Vagina (tissue), 2 donors: ENCODE results near the gene CALN1.

Experiments used
- POLR2A ChIP-seq, 2 donors: fragments of 450-650 bp; IDR thresholded peaks; one replicate each; pipeline ENCODE4 v1.6.1; 2017; ENCODE audit warnings: antibody characterized with exemption in 2 of 2, mild to moderate bottlenecking in 2 of 2, moderate library complexity in 2 of 2
- TF ChIP-seq, protein P1 (sequence below), 3 experiments: fragments of 450-650 bp in 2 of 3; fragments of 200-600 bp in 1 of 3; sonication (generic) in 1 of 3; IDR thresholded peaks; one replicate each; pipeline ENCODE4 v1.5.1; 2017 to 2019; ENCODE audit warnings: antibody characterized with exemption in 3 of 3, mild to moderate bottlenecking in 2 of 3, moderate library complexity in 2 of 3

DNA sequence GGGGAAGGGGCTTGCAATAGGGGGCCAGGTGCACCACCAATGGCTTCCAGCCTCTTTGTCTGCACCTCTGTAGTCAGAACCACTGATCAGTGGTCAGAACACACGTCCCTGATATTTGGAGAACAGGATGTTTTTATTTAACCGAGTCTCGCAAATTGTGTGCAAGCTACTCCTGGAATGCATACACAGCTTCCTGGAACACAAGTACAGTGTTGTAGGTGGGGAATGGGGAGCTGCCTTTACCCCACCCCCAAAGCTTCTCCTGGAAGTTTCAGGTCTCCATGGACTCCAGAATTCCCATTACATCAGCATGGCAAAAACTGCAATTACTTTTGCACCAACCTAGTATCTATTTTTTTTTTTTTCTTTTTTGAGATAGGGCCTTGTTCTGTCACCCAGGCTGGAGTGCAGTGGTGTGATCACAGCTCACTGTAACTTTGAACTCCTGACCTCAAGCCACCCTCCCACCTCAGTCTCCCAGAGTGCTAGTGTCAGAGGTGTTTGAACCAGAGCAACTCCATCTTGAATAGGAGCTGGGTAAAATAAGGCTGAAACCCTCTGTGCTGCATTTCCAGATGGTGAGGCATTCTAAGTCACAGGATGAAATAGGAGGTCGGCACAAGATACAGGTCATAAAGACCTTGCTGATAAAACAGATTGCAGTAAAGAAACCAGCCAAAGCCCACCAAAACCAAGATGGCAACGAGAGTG lies 374.0 kb downstream of the CALN1 start:
- TF ChIP-seq, protein P1, sequence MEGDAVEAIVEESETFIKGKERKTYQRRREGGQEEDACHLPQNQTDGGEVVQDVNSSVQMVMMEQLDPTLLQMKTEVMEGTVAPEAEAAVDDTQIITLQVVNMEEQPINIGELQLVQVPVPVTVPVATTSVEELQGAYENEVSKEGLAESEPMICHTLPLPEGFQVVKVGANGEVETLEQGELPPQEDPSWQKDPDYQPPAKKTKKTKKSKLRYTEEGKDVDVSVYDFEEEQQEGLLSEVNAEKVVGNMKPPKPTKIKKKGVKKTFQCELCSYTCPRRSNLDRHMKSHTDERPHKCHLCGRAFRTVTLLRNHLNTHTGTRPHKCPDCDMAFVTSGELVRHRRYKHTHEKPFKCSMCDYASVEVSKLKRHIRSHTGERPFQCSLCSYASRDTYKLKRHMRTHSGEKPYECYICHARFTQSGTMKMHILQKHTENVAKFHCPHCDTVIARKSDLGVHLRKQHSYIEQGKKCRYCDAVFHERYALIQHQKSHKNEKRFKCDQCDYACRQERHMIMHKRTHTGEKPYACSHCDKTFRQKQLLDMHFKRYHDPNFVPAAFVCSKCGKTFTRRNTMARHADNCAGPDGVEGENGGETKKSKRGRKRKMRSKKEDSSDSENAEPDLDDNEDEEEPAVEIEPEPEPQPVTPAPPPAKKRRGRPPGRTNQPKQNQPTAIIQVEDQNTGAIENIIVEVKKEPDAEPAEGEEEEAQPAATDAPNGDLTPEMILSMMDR (IDR thresholded peaks at IDR 0.05) = no peak
- no peak for TF ChIP-seq POLR2A (IDR thresholded peaks at IDR 0.05)
